ENCODE results near the gene SAE1. TPM values are rescaled to one million over a fixed set of nuclear protein-coding genes. Genes with fewer than 3 reads are reported as not detected.

SAE1 gene
- total RNA-seq, 1 experiment from 2014 or later = 234 TPM

- Histone ChIP-seq H3K9me3 (ENCODE audit: control insufficient read depth, low read depth, low read length) (no peaks in the 10 kb centered on the region), H2BK12ac (ENCODE audit: insufficient read length, low read depth, low read length) (no peak overlapping the region), H2BK20ac (ENCODE audit: low read depth, low read length, poor library complexity, severe bottlenecking) (no peak overlapping the region), H3K79me2 (ENCODE audit: insufficient read depth, low read length) (peaks cover 27% of the 10 kb centered on the region; the same call in 1 of the 2 replicates), H2BK120ac (ENCODE audit: low read depth, low read length, poor library complexity, severe bottlenecking) (no peak overlapping the region), H4K91ac (ENCODE audit: insufficient read length, low read depth, low read length) (no peak overlapping the region), H4K20me1 (ENCODE audit: control insufficient read depth, insufficient read depth, insufficient read length) (peaks cover 2% of the 10 kb centered on the region), H3K4ac (ENCODE audit: low read depth, low read length) (no peak overlapping the region), H4K5ac (ENCODE audit: insufficient read length, low read depth, low read length) (no peak overlapping the region), H3K23me2 (ENCODE audit: insufficient read length, low read depth, low read length, poor library complexity, severe bottlenecking) (no peaks in the 10 kb centered on the region), H3K27ac (ENCODE audit: insufficient read length, low read depth, low read length) (no peak overlapping the region), H3K27me3 (ENCODE audit: insufficient read depth, low read length) (no peaks in the 10 kb centered on the region), H2AK5ac (ENCODE audit: insufficient read length, low read length) (no peak overlapping the region), H3K18ac (ENCODE audit: insufficient read length, low read depth, low read length) (no peak overlapping the region), H3K56ac (ENCODE audit: insufficient read length, low read depth, low read length) (no peak overlapping the region), H3K79me1 (ENCODE audit: insufficient read depth, low read depth, low read length, poor library complexity, severe bottlenecking) (peaks cover 5% of the 10 kb centered on the region), H3K4me1 (ENCODE audit: insufficient read depth, low read length) (no peaks in the 10 kb centered on the region), H2AFZ (ENCODE audit: low read length) (no peak overlapping the region), H3K14ac (ENCODE audit: insufficient read depth, low read length) (no peak overlapping the region), H4K8ac (replicated peaks; ENCODE audit: insufficient read length, low read depth, low read length) (no peak overlapping the region), H3T11ph (ENCODE audit: low read length) (no peak overlapping the region), H3K4me2 (ENCODE audit: insufficient read depth, insufficient read length, low read length) (no peak overlapping the region), H3K9ac (ENCODE audit: extremely low read depth, insufficient read length, low read length) (no peak overlapping the region), H2BK15ac (ENCODE audit: low read depth, low read length) (no peak overlapping the region), H3K23ac (ENCODE audit: insufficient read length, low read depth, low read length) (no peak overlapping the region), H2BK5ac (ENCODE audit: insufficient read length, low read length) (no peak overlapping the region)
- no CpG with 5 or more reads among the region's 11 CpGs for WGBS (ENCODE audit: extremely low coverage, insufficient read length, low lambda C conversion rate)
- no peak for TF ChIP-seq CTCF (conservative IDR thresholded peaks at IDR 0.05)
- Mint-ChIP-seq H3K27ac (peak overlapping the region in 2 of 3 experiments; percentile 60 to 76; a peak in 6 of 7 replicates), H3K4me1 (peaks cover 4 to 7% of the 10 kb centered on the region in 2 experiments), H3K4me3 (no peak overlapping the region; a peak in 1 of 5 replicates), H3K27me3 (ENCODE audit: low read depth) (no peaks in the 10 kb centered on the region; the same call in 1 of the 2 replicates), H3K36me3 (ENCODE audit: insufficient read depth in 1 of 3, low read depth in 3 of 3) (peaks cover 50 to 80% (median 72%) of the 10 kb centered on the region in 3 experiments; a peak in 6 of 7 replicates), H3K9me3 (no peaks in the 10 kb centered on the region; a peak in 1 of 5 replicates)
- DNase-seq = no peak
Measured at GRCh38 chr19:47143322-47144073, 12.9 kb downstream of the SAE1 start.

Data from H9 (cell line).